ENCODE data around the gene SPTBN4.

The SPTBN4 gene

GRCh38 chr19:40432760-40433159 lies 34.0 kb upstream of the SPTBN4 start (continued):
- TF ChIP-seq BCL11A (tag by site-specific recombination; IDR thresholded peaks at IDR 0.05; ENCODE audit: low read depth) (0 out of 2 replicates have a peak, but pooled peaks have one; percentile 34), GLIS1 (tag by site-specific recombination; IDR thresholded peaks at IDR 0.05) (peak; percentile 6; the same call in 1 of the 2 replicates), ZNF394 (tag by site-specific recombination; IDR thresholded peaks at IDR 0.05; ENCODE audit: borderline replicate concordance) (0 out of 2 replicates have a peak, but pooled peaks have one; percentile 5), ZNF639 (tag by site-specific recombination; IDR thresholded peaks at IDR 0.05) (peak; percentile 12; the same call in 1 of the 2 replicates), ZSCAN23 (tag by site-specific recombination; IDR thresholded peaks at IDR 0.05) (peak; percentile 15; the same call in 1 of the 2 replicates)

- H3K36me3 ChIP-seq (ENCODE audit: control insufficient read depth in 2 of 2, insufficient read depth in 1 of 2, low read length in 2 of 2) = no peaks in the 10 kb centered on the region; a peak in 1 of 3 replicates
- peak overlapping the region; percentile 34 for H3K4me3 ChIP-seq (ENCODE audit: low read depth, low read length)
- peak overlapping the region; percentile 100 for H3K27ac ChIP-seq (ENCODE audit: extremely low read depth, low read depth, low read length)
- no peaks in the 10 kb centered on the region for H3K9me3 ChIP-seq (ENCODE audit: control insufficient read depth, insufficient read depth, low read depth, low read length)
- ChIA-PET POLR2A (interaction anchor here (0.5 to 17.1 kb wide), 11 partner anchors 9 to 149 kb away, joined by 3 to 428 read pairs (median 5); partner anchors contain the start of genes BLVRB, C19orf47, PLD3 and SERTAD1), CTCF (interaction anchor here (1.0 to 3.0 kb wide), 9 partner anchors 9 to 279 kb away, joined by 4 to 21 read pairs (median 5); no protein-coding TSS in a partner anchor)
- peaks cover 16% of the 10 kb centered on the region for H3K4me1 ChIP-seq (ENCODE audit: control insufficient read depth, insufficient read depth, low read length)
- TF ChIP-seq ZNF366 (tag by site-specific recombination; conservative IDR thresholded peaks at IDR 0.05) (peak; percentile 86), ZNF513 (tag by site-specific recombination; IDR thresholded peaks at IDR 0.05) (no peak), ZSCAN18 (tag by site-specific recombination; IDR thresholded peaks at IDR 0.05) (peak; percentile 54; the same call in 1 of the 2 replicates), ZNF610 (tag by site-specific recombination; IDR thresholded peaks at IDR 0.05; ENCODE audit: borderline replicate concordance) (peak; percentile 47; the same call in 1 of the 2 replicates), PRDM10 (tag by site-specific recombination; IDR thresholded peaks at IDR 0.05) (peak; percentile 53), ZNF544 (tag by site-specific recombination; IDR thresholded peaks at IDR 0.05) (no peak), ZEB2 (tag by site-specific recombination; IDR thresholded peaks at IDR 0.05) (peak; percentile 76), ZNF394 (tag by site-specific recombination; IDR thresholded peaks at IDR 0.05; ENCODE audit: borderline replicate concordance) (peak; percentile 77), PRDM4 (tag by site-specific recombination; IDR thresholded peaks at IDR 0.05) (peak; percentile 98), ZNF404 (tag by site-specific recombination; IDR thresholded peaks at IDR 0.05) (no peak), ZNF10 (tag by site-specific recombination; IDR thresholded peaks at IDR 0.05) (0 out of 2 replicates have a peak, but pooled peaks have one; percentile 48), ZNF660 (tag by site-specific recombination; IDR thresholded peaks at IDR 0.05) (peak; percentile 88), ZBTB17 (tag by site-specific recombination; IDR thresholded peaks at IDR 0.05) (peak; percentile 100), ELK4 (IDR thresholded peaks at IDR 0.05; ENCODE audit: borderline replicate concordance, low read depth, low read length) (no peak), ZNF843 (tag by site-specific recombination; IDR thresholded peaks at IDR 0.05) (peak; percentile 18; the same call in 1 of the 2 replicates), ZBTB20 (tag by site-specific recombination; IDR thresholded peaks at IDR 0.05) (peak; percentile 93)
These were observed 33.2 kb upstream of the SPTBN4 start for GRCh38 chr19:40433391-40434216.

Data from HEK293 (cell line).